ENCODE data around the gene NHLRC3. TPM values are rescaled to one million over a fixed set of nuclear protein-coding genes. Genes with fewer than 3 reads are reported as not detected.

The NHLRC3 gene
- total and polyA plus RNA-seq, 9 of the 15 experiments (the other 6 are each of a cell fraction or from before 2014, with no cell fraction given), result 5.5 to 15.3 (median 9.0) TPM

GRCh38 chr13:39037880-39038568 lies at the start of gene NHLRC3, which contains the start of gene PROSER1 (continued):
- TF ChIP-seq MITF (IDR thresholded peaks at IDR 0.05) (no peak), GTF2F1 (IDR thresholded peaks at IDR 0.05; ENCODE audit: low read depth, low read length) (no peak), ZZZ3 (IDR thresholded peaks at IDR 0.05) (no peak), RHOXF2B (CRISPR knock-in tag; conservative IDR thresholded peaks at IDR 0.05) (no peak), NUFIP1 (IDR thresholded peaks at IDR 0.05; ENCODE audit: partially characterized antibody) (no peak), MCM2 (IDR thresholded peaks at IDR 0.05; ENCODE audit: low read depth) (no peak), WHSC1 (IDR thresholded peaks at IDR 0.05; ENCODE audit: low read length) (no peak), NCOA1 (IDR thresholded peaks at IDR 0.05; ENCODE audit: low read depth) (no peak), NR3C1 (CRISPR knock-in tag; IDR thresholded peaks at IDR 0.05) (no peak), HMGXB4 (CRISPR knock-in tag; IDR thresholded peaks at IDR 0.05) (no peak), ZNF518B (CRISPR knock-in tag; IDR thresholded peaks at IDR 0.05) (no peak), ZNF263 (CRISPR knock-in tag; IDR thresholded peaks at IDR 0.05; ENCODE audit: borderline replicate concordance) (peak; percentile 83), FOXJ2 (tag; IDR thresholded peaks at IDR 0.05) (no peak), ZKSCAN3 (CRISPR knock-in tag; IDR thresholded peaks at IDR 0.05) (no peak), HNRNPLL (IDR thresholded peaks at IDR 0.05; ENCODE audit: low read depth, low read length, poor library complexity, severe bottlenecking) (peak; percentile 46), NFE2L1 (tag; IDR thresholded peaks at IDR 0.05; ENCODE audit: borderline replicate concordance, low read depth) (no peak), ZNF586 (CRISPR knock-in tag; conservative IDR thresholded peaks at IDR 0.05) (no peak), SPI1 (IDR thresholded peaks at IDR 0.05; ENCODE audit: borderline replicate concordance, low read depth, low read length) (no peak), ZBTB43 (CRISPR knock-in tag; IDR thresholded peaks at IDR 0.05) (no peak), SIN3B (IDR thresholded peaks at IDR 0.05; ENCODE audit: low read depth) (peak; percentile 68), ZNF274 (IDR thresholded peaks at IDR 0.05; ENCODE audit: borderline replicate concordance, low read depth, low read length) (no peak)
